H9 (cell line): ENCODE results near the gene AP5M1. TPM values are rescaled to one million over a fixed set of nuclear protein-coding genes. Genes with fewer than 3 reads are reported as not detected.

ENCODE experiments used
- DNase-seq: peaks from one replicate; pipeline ENCODE4 v3.0.0-alpha.2; 2017
- H2AFZ ChIP-seq: one replicate; pipeline ENCODE4 v1.6.1; 2013; ENCODE audit warnings: mild to moderate bottlenecking, low read length, control low read depth, moderate library complexity
- H2AK5ac ChIP-seq: 2 replicates; pipeline ENCODE4 v1.6.1; 2013; ENCODE audit warnings: low read length, control low read depth, mixed read lengths; ENCODE audit not compliant: insufficient read length
- H2BK120ac ChIP-seq: one replicate; pipeline ENCODE4 v1.6.1; 2013; ENCODE audit warnings: low read depth, mild to moderate bottlenecking, low read length, control low read depth, inconsistent platforms; ENCODE audit not compliant: poor library complexity, severe bottlenecking
- H2BK12ac ChIP-seq: 2 replicates; pipeline ENCODE4 v1.6.1; 2013; ENCODE audit warnings: low read length, control low read depth, mixed read lengths, low read depth; ENCODE audit not compliant: insufficient read length
- H2BK15ac ChIP-seq: 2 replicates; pipeline ENCODE4 v1.6.1; 2013; ENCODE audit warnings: low read depth, low read length, control low read depth
- H2BK20ac ChIP-seq: one replicate; pipeline ENCODE4 v1.6.1; 2013; ENCODE audit warnings: low read depth, mild to moderate bottlenecking, low read length, control low read depth, inconsistent platforms; ENCODE audit not compliant: poor library complexity, severe bottlenecking
- H2BK5ac ChIP-seq: 2 replicates; pipeline ENCODE4 v1.6.1; 2013; ENCODE audit warnings: low read length, control low read depth, mixed read lengths; ENCODE audit not compliant: insufficient read length
- H3K14ac ChIP-seq: 2 replicates; pipeline ENCODE4 v1.6.1; 2013; ENCODE audit warnings: low read length, control low read depth; ENCODE audit not compliant: insufficient read depth
- H3K18ac ChIP-seq: 2 replicates; pipeline ENCODE4 v1.6.1; 2013; ENCODE audit warnings: low read depth, mild to moderate bottlenecking, mixed read lengths, low read length, control low read depth; ENCODE audit not compliant: insufficient read length
- H3K23ac ChIP-seq: 2 replicates; pipeline ENCODE4 v1.6.1; 2013; ENCODE audit warnings: low read length, control low read depth, mixed read lengths, low read depth; ENCODE audit not compliant: insufficient read length
- H3K23me2 ChIP-seq: 2 replicates; pipeline ENCODE4 v1.6.1; 2013; ENCODE audit warnings: low read depth, mild to moderate bottlenecking, mixed read lengths, low read length, control low read depth; ENCODE audit not compliant: insufficient read length, poor library complexity, severe bottlenecking
- H3K27ac ChIP-seq: 2 replicates; pipeline ENCODE4 v1.5.1; 2013; ENCODE audit warnings: low read length, control low read depth, mixed read lengths, low read depth; ENCODE audit not compliant: insufficient read length
- H3K27me3 ChIP-seq: 2 replicates; pipeline ENCODE4 v1.6.1; 2013; ENCODE audit warnings: low read length, control low read depth, inconsistent platforms; ENCODE audit not compliant: insufficient read depth
- H3K4ac ChIP-seq: 2 replicates; pipeline ENCODE4 v1.6.1; 2013; ENCODE audit warnings: low read depth, mild to moderate bottlenecking, control low read depth, inconsistent platforms, low read length, moderate library complexity
- H3K4me1 ChIP-seq: 2 replicates; pipeline ENCODE4 v1.6.1; 2013; ENCODE audit warnings: low read length, control low read depth, inconsistent platforms; ENCODE audit not compliant: insufficient read depth
- H3K4me2 ChIP-seq: 2 replicates; pipeline ENCODE4 v1.6.1; 2013; ENCODE audit warnings: low read length, control low read depth, mixed read lengths; ENCODE audit not compliant: insufficient read length, insufficient read depth
- H3K56ac ChIP-seq: 2 replicates; pipeline ENCODE4 v1.6.1; 2013; ENCODE audit warnings: low read depth, mild to moderate bottlenecking, mixed read lengths, low read length, control low read depth; ENCODE audit not compliant: insufficient read length
- H3K79me1 ChIP-seq: 2 replicates; pipeline ENCODE4 v1.6.1; 2013; ENCODE audit warnings: low read depth, mild to moderate bottlenecking, moderate library complexity, low read length, control low read depth, inconsistent platforms; ENCODE audit not compliant: insufficient read depth, poor library complexity, severe bottlenecking
- H3K79me2 ChIP-seq: 2 replicates; pipeline ENCODE4 v1.6.1; 2013; ENCODE audit warnings: low read length, control low read depth, inconsistent platforms; ENCODE audit not compliant: insufficient read depth
- H3K9ac ChIP-seq: 2 replicates; pipeline ENCODE4 v1.6.1; 2013; ENCODE audit warnings: low read length, control low read depth, mixed read lengths; ENCODE audit not compliant: insufficient read length; ENCODE audit errors: extremely low read depth
- H3K9me3 ChIP-seq: one replicate; pipeline ENCODE4 v1.6.1; 2013; ENCODE audit warnings: low read depth, low read length, inconsistent platforms; ENCODE audit not compliant: control insufficient read depth
- H3T11ph ChIP-seq: one replicate; pipeline ENCODE4 v1.6.1; 2013; ENCODE audit warnings: mild to moderate bottlenecking, low read length, control low read depth, inconsistent platforms
- H4K20me1 ChIP-seq: one replicate; pipeline ENCODE4 v1.6.1; 2013; ENCODE audit not compliant: control insufficient read depth, insufficient read length, insufficient read depth
- H4K5ac ChIP-seq: 2 replicates; pipeline ENCODE4 v1.6.1; 2013; ENCODE audit warnings: low read depth, mild to moderate bottlenecking, mixed read lengths, low read length, control low read depth; ENCODE audit not compliant: insufficient read length
- H4K8ac ChIP-seq: replicated peaks from 2 replicates; pipeline ENCODE4 v1.6.1; 2013; ENCODE audit warnings: low read length, control low read depth, mixed read lengths, low read depth; ENCODE audit not compliant: insufficient read length
- H4K91ac ChIP-seq: 2 replicates; pipeline ENCODE4 v1.6.1; 2013; ENCODE audit warnings: low read depth, mild to moderate bottlenecking, moderate library complexity, mixed read lengths, low read length, control low read depth; ENCODE audit not compliant: insufficient read length
- H3K27ac Mint-ChIP-seq, 3 experiments: 2 replicates in 2 of 3; 3 replicates in 1 of 3; pipeline ENCODE4 v1.8.0; 2020 to 2021; ENCODE audit warnings: mixed read lengths in 3 of 3, mild to moderate bottlenecking in 1 of 3, moderate library complexity in 1 of 3
- H3K27me3 Mint-ChIP-seq: 2 replicates; pipeline ENCODE4 v1.8.0; 2021; ENCODE audit warnings: low read depth, mild to moderate bottlenecking, moderate library complexity, mixed read lengths
- H3K36me3 Mint-ChIP-seq, 3 experiments: 2 replicates in 2 of 3; 3 replicates in 1 of 3; pipeline ENCODE4 v1.8.0; 2020 to 2021; ENCODE audit warnings: low read depth in 3 of 3, mixed read lengths in 3 of 3; ENCODE audit not compliant: insufficient read depth in 1 of 3
- H3K4me1 Mint-ChIP-seq, 2 experiments: 2 replicates each; pipeline ENCODE4 v1.8.0; 2020; ENCODE audit warnings: mixed read lengths in 2 of 2
- H3K4me3 Mint-ChIP-seq, 2 experiments: 2 replicates in 1 of 2; 3 replicates in 1 of 2; pipeline ENCODE4 v1.8.0; 2020 to 2021; ENCODE audit warnings: mild to moderate bottlenecking in 2 of 2, mixed read lengths in 2 of 2, moderate library complexity in 1 of 2
- H3K9me3 Mint-ChIP-seq, 2 experiments: 2 replicates in 1 of 2; 3 replicates in 1 of 2; pipeline ENCODE4 v1.8.0; 2020; ENCODE audit warnings: mild to moderate bottlenecking in 2 of 2, mixed read lengths in 2 of 2, moderate library complexity in 1 of 2
- WGBS: extraction: QIAGEN DNeasy Blood & Tissue Kit; methylation state at CpG from one replicate; pipeline ENCODE4 v1.1.7; 2013; ENCODE audit warnings: missing lambda C conversion rate, low lambda C conversion rate, mixed read lengths; ENCODE audit not compliant: insufficient read length; ENCODE audit errors: extremely low coverage; 5-methylcytosine and 5-hydroxymethylcytosine counted together
- total RNA-seq: library from RNA; stranded (reverse); gene quantifications from 2 replicates; pipeline ENCODE4 v1.2.1, GENCODE V29; 2021
- TF ChIP-seq, protein P1 (sequence below): fragments of 200-600 bp; sonication (generic); conservative IDR thresholded peaks from 3 replicates; pipeline ENCODE4 v1.8.0; 2021; ENCODE audit warnings: antibody characterized with exemption, mild to moderate bottlenecking

Gene AP5M1
- total RNA-seq, 1 experiment from 2014 or later, result 42.6 TPM

DNA sequence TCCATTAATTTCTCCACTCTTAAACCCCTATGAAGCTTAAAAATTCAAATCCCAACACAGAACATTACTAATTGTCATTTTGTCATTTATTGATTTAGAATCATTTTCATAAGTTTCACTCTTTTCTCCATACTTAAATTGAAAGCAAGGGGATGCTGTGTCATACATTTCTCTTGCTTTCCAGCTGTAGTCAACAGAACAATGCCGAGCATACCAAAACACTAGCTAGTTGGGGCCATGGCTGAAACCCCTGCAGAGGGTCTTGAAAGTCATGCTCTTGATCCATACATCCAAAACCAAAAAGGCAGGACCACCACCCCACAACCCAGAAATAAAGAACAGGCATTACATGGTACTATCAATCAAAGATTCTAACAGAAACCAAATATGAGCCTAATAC lies 9.1 kb upstream of the AP5M1 start:
- H3K56ac ChIP-seq, result no peak overlapping the region
- H4K91ac ChIP-seq, result no peak overlapping the region
- no peak overlapping the region for H3K4me2 ChIP-seq
- H3K23me2 ChIP-seq, result no peaks in the 10 kb centered on the region
- Mint-ChIP-seq H3K9me3 (0 out of 5 replicates have a peak, but pooled peaks cover 0 to 2% of the 10 kb centered on the region in 2 experiments), H3K27ac (peak overlapping the region in 2 of 3 experiments; percentile 39 to 41; a peak in 4 of 7 replicates), H3K4me3 (no peak overlapping the region), H3K27me3 (no peaks in the 10 kb centered on the region), H3K36me3 (peaks cover 11 to 25% (median 14%) of the 10 kb centered on the region in 3 experiments; a peak in 6 of 7 replicates), H3K4me1 (peaks cover 12 to 17% of the 10 kb centered on the region in 2 experiments)
- H2BK15ac ChIP-seq, result no peak overlapping the region
- H2AK5ac ChIP-seq, result no peak overlapping the region
- no peak overlapping the region for H3K9ac ChIP-seq
- TF ChIP-seq, protein P1, sequence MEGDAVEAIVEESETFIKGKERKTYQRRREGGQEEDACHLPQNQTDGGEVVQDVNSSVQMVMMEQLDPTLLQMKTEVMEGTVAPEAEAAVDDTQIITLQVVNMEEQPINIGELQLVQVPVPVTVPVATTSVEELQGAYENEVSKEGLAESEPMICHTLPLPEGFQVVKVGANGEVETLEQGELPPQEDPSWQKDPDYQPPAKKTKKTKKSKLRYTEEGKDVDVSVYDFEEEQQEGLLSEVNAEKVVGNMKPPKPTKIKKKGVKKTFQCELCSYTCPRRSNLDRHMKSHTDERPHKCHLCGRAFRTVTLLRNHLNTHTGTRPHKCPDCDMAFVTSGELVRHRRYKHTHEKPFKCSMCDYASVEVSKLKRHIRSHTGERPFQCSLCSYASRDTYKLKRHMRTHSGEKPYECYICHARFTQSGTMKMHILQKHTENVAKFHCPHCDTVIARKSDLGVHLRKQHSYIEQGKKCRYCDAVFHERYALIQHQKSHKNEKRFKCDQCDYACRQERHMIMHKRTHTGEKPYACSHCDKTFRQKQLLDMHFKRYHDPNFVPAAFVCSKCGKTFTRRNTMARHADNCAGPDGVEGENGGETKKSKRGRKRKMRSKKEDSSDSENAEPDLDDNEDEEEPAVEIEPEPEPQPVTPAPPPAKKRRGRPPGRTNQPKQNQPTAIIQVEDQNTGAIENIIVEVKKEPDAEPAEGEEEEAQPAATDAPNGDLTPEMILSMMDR, result no peak
- no peak overlapping the region for H2BK120ac ChIP-seq
- no peak for DNase-seq
- no peak overlapping the region for H3K18ac ChIP-seq
- H3K27me3 ChIP-seq, result no peaks in the 10 kb centered on the region
- H4K20me1 ChIP-seq, result no peaks in the 10 kb centered on the region
- no peak overlapping the region for H3K23ac ChIP-seq
- no peaks in the 10 kb centered on the region; the same call in 1 of the 2 replicates for H3K4me1 ChIP-seq
- no peak overlapping the region for H4K5ac ChIP-seq
- H4K8ac ChIP-seq, result no peak overlapping the region
- H3K14ac ChIP-seq, result no peak overlapping the region
- peaks cover 17% of the 10 kb centered on the region; the same call in 1 of the 2 replicates for H3K79me2 ChIP-seq
- H3K79me1 ChIP-seq, result peaks cover 8% of the 10 kb centered on the region
- H2BK12ac ChIP-seq, result no peak overlapping the region
- no peak overlapping the region for H2BK5ac ChIP-seq
- H3K9me3 ChIP-seq, result no peaks in the 10 kb centered on the region
- H3K4ac ChIP-seq, result no peak overlapping the region
- H3T11ph ChIP-seq, result no peak overlapping the region
- H2BK20ac ChIP-seq, result no peak overlapping the region
- H2AFZ ChIP-seq, result no peak overlapping the region
- H3K27ac ChIP-seq, result no peak overlapping the region
- no CpG with 5 or more reads among the region's 1 CpG for WGBS
